A673 (cell line): ENCODE measurements around the gene THUMPD3. TPM values are rescaled to one million over a fixed set of nuclear protein-coding genes. Genes with fewer than 3 reads are reported as not detected.

ENCODE experiments used
- BruUV-seq: library from RNA; stranded (reverse); fragments of 400-500 nt; replicated peaks from 2 replicates; lab custom pipeline; 2021; lab: Mats Ljungman, UMichigan
- CTCF ChIA-PET: fragments of 300-600 bp; sonication (Branson Sonifier 250); formaldehyde crosslinking; loops from one replicate; lab custom pipeline; 2022; ENCODE audit warnings: antibody characterized with exemption; lab: Charles Lee
- POLR2A ChIA-PET: fragments of 300-600 bp; sonication (Branson Sonifier 250); formaldehyde crosslinking; loops from one replicate; lab custom pipeline; 2022; ENCODE audit warnings: antibody characterized with exemption; ENCODE audit not compliant: low non-redundant PET; lab: Charles Lee
- DNase-seq: peaks from one replicate; pipeline ENCODE4 v3.0.0-alpha.2; 2015; ENCODE audit warnings: low spot score
- H3K27ac ChIP-seq: fragments of 200-600 bp; sonication (generic); 2 replicates; pipeline ENCODE4 v1.5.1; 2016; ENCODE audit warnings: mixed run types, low read depth, mild to moderate bottlenecking, mixed read lengths, antibody characterized with exemption, low read length; ENCODE audit not compliant: poor library complexity, severe bottlenecking
- H3K27me3 ChIP-seq: fragments of 200-600 bp; sonication (generic); replicated peaks from 2 replicates; pipeline ENCODE4 v1.6.1; 2017; ENCODE audit warnings: mixed run types, low read depth, mild to moderate bottlenecking, mixed read lengths, antibody characterized with exemption, low read length; ENCODE audit not compliant: insufficient read depth, poor library complexity
- H3K36me3 ChIP-seq: fragments of 200-600 bp; sonication (generic); 2 replicates; pipeline ENCODE4 v1.6.1; 2016; ENCODE audit warnings: mixed run types, mild to moderate bottlenecking, mixed read lengths, antibody characterized with exemption, low read length; ENCODE audit not compliant: insufficient read depth, poor library complexity, severe bottlenecking
- H3K4me1 ChIP-seq: fragments of 200-600 bp; sonication (generic); 2 replicates; pipeline ENCODE4 v1.6.1; 2017; ENCODE audit warnings: mixed run types, mild to moderate bottlenecking, mixed read lengths, antibody characterized with exemption, low read length; ENCODE audit not compliant: insufficient read depth, poor library complexity, severe bottlenecking
- H3K4me3 ChIP-seq: fragments of 200-600 bp; sonication (generic); 2 replicates; pipeline ENCODE4 v1.5.1; 2016; ENCODE audit warnings: low read depth, mixed run types, mild to moderate bottlenecking, mixed read lengths, low read length; ENCODE audit not compliant: poor library complexity, severe bottlenecking
- H3K9me3 ChIP-seq: fragments of 200-600 bp; sonication (generic); 2 replicates; pipeline ENCODE4 v1.6.1; 2016; ENCODE audit warnings: mixed run types, low read depth, mild to moderate bottlenecking, mixed read lengths, antibody characterized with exemption, low read length; ENCODE audit not compliant: poor library complexity, severe bottlenecking
- EZH2 ChIP-seq: fragments of 200-600 bp; sonication (generic); IDR thresholded peaks from 2 replicates; pipeline ENCODE4 v1.6.1; 2017; ENCODE audit warnings: borderline replicate concordance, low read depth, mild to moderate bottlenecking, mixed read lengths, antibody characterized with exemption, low read length; ENCODE audit not compliant: poor library complexity, severe bottlenecking
- intact Hi-C: fragments of 100-400 bp; cut with micrococcal nuclease; formaldehyde crosslinking; loops from one replicate; pipeline ENCODE4 v1.10.0; 2022; ENCODE audit not compliant: unreplicated experiment
- total RNA-seq: library from RNA; stranded (reverse); gene quantifications from 2 replicates; pipeline ENCODE4 v1.2.3, GENCODE V29; 2021
- TF ChIP-seq, protein P1 (sequence below): fragments of 300-800, 200-600 bp; sonication (generic); conservative IDR thresholded peaks from 2 replicates; pipeline ENCODE4 v1.5.1; 2017; ENCODE audit warnings: low read depth, mild to moderate bottlenecking, antibody characterized with exemption, low read length, moderate library complexity, mixed read lengths

Gene THUMPD3
- total RNA-seq, 1 experiment from 2014 or later, result 84.6 TPM

DNA sequence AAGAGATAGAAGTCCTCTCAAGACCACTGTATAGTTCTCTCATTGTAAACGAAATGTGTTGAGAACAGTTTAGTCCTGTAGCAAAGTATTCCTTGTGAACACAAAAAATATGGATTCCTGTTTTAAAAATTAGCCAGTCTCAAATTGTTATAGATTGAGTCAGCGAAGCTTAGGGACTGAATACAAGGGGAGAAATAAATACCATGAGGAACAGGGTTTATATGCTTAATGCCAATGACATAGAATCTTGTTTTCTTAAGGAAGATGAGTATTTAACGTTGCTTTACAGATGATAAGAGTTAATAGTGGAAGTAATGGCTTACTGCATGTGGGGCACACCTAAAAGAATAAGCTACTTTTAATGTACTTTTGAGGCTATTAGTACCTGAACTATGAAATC, 72.5 kb downstream of the THUMPD3 start:
- no TSS peak for BruUV-seq
- Histone ChIP-seq H3K4me1 (no peaks in the 10 kb centered on the region), H3K4me3 (no peak overlapping the region), H3K27ac (no peak overlapping the region), H3K9me3 (no peaks in the 10 kb centered on the region), H3K36me3 (peaks cover 96% of the 10 kb centered on the region), H3K27me3 (no peaks in the 10 kb centered on the region)
- intact Hi-C loops, result loop anchor here (5.0 kb wide), 1 partner anchor 42 kb away; no protein-coding TSS in a partner anchor
- no peak for DNase-seq
- ChIA-PET POLR2A (interaction anchor here (0.5 kb wide), 1 partner anchor 70 kb away, joined by 3 read pairs; no protein-coding TSS in a partner anchor), CTCF (no interaction called here)
- TF ChIP-seq, protein P1, sequence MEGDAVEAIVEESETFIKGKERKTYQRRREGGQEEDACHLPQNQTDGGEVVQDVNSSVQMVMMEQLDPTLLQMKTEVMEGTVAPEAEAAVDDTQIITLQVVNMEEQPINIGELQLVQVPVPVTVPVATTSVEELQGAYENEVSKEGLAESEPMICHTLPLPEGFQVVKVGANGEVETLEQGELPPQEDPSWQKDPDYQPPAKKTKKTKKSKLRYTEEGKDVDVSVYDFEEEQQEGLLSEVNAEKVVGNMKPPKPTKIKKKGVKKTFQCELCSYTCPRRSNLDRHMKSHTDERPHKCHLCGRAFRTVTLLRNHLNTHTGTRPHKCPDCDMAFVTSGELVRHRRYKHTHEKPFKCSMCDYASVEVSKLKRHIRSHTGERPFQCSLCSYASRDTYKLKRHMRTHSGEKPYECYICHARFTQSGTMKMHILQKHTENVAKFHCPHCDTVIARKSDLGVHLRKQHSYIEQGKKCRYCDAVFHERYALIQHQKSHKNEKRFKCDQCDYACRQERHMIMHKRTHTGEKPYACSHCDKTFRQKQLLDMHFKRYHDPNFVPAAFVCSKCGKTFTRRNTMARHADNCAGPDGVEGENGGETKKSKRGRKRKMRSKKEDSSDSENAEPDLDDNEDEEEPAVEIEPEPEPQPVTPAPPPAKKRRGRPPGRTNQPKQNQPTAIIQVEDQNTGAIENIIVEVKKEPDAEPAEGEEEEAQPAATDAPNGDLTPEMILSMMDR, result no peak
- TF ChIP-seq EZH2, result no peak

Other genes starting within 250 kb of the THUMPD3 start
- 0.69 and 0.81 TPM in 2 replicates for gene SRGAP3, start 113.4 kb upstream of the THUMPD3 start, total RNA-seq
- gene SETD5, start 34.6 kb downstream of the THUMPD3 start, total RNA-seq, result 151 and 166 TPM in 2 replicates
- gene LHFPL4, start 190.8 kb downstream of the THUMPD3 start, total RNA-seq, result not detected in 2 replicates